ENCODE measurements around the gene RSPH10B2.

GRCh38 chr7:6706666-6707407 lies 47.1 kb upstream of the RSPH10B2 start, which contains the start of gene ZNF12:
- TF ChIP-seq, protein P1, sequence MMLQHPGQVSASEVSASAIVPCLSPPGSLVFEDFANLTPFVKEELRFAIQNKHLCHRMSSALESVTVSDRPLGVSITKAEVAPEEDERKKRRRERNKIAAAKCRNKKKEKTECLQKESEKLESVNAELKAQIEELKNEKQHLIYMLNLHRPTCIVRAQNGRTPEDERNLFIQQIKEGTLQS (IDR thresholded peaks at IDR 0.05), result no peak
- TF ChIP-seq EZH2 (IDR thresholded peaks at IDR 0.05), result no peak
- TF ChIP-seq CBX3 (IDR thresholded peaks at IDR 0.05; ENCODE audit: low read depth), result peak; percentile 10; the same call in 1 of the 2 replicates
- peak; percentile 62 for TF ChIP-seq POLR2A (IDR thresholded peaks at IDR 0.05; ENCODE audit: borderline replicate concordance, extremely low read depth, insufficient read depth, insufficient read length)
- TF ChIP-seq, protein P2, sequence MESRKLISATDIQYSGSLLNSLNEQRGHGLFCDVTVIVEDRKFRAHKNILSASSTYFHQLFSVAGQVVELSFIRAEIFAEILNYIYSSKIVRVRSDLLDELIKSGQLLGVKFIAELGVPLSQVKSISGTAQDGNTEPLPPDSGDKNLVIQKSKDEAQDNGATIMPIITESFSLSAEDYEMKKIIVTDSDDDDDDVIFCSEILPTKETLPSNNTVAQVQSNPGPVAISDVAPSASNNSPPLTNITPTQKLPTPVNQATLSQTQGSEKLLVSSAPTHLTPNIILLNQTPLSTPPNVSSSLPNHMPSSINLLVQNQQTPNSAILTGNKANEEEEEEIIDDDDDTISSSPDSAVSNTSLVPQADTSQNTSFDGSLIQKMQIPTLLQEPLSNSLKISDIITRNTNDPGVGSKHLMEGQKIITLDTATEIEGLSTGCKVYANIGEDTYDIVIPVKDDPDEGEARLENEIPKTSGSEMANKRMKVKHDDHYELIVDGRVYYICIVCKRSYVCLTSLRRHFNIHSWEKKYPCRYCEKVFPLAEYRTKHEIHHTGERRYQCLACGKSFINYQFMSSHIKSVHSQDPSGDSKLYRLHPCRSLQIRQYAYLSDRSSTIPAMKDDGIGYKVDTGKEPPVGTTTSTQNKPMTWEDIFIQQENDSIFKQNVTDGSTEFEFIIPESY (IDR thresholded peaks at IDR 0.05; ENCODE audit: extremely low read depth, insufficient replicate concordance, low read length), result no peak
- no peak for TF ChIP-seq CTCF (IDR thresholded peaks at IDR 0.05 in 2 of 3, conservative IDR thresholded peaks at IDR 0.05 in 1 of 3; ENCODE audit: borderline replicate concordance in 1 of 3, insufficient read depth in 1 of 3, low read depth in 2 of 3, low read length in 2 of 3)

All from HCT116 (cell line).